Glomerular endothelial cell (primary cell): ENCODE data around the gene IGFLR1. TPM values are rescaled to one million over a fixed set of nuclear protein-coding genes. Genes with fewer than 3 reads are reported as not detected.
"Not testable (repeated sequence)": the region's sequence is repeated elsewhere in the genome, so short reads cannot be mapped to it uniquely, and the experiment has no call there.

Experiments
- DNase-seq: peaks from one replicate; pipeline ENCODE4 v3.0.0-alpha.2; 2011; ENCODE audit warnings: low read depth, low spot score; ENCODE audit errors: extremely low read depth
- total RNA-seq: library from RNA; depleted of rRNA; stranded (reverse); fragments of >200 nt; gene quantifications from 2 replicates; pipeline ENCODE4 v1.2.3, GENCODE V29; 2015

The IGFLR1 gene
- total RNA-seq, 1 donor from 2014 or later, result 3.2 TPM

DNA sequence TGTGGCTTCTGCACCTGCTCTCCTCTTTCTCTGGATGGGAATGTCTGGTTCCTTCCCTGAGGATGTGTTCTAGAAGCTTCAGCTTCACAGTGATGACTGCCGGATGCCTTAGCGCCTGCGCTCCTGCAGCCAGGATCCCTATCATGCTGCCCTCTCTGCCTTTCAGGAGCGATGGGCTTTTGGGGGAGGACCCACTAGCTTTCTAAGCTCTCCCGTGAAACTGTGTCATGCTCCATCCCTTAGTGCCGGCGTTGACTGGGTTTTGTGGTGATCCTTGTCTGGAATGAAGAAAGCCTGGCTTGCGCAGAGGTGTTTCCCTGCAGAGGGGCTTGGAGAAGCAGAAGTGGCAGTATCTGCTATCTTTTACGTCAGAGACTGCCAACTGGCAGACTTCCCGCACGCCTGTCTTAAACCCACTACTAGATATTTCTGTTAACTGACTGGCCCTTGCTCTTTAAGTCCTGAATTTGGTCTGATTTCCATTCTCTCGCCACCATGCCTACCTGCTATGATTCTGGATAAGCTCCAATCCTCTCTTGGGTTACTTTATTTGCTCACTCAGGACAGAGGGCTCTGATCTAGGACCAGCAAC lies 28.3 kb downstream of the IGFLR1 start:
- DNase-seq, result no peak

DNA sequence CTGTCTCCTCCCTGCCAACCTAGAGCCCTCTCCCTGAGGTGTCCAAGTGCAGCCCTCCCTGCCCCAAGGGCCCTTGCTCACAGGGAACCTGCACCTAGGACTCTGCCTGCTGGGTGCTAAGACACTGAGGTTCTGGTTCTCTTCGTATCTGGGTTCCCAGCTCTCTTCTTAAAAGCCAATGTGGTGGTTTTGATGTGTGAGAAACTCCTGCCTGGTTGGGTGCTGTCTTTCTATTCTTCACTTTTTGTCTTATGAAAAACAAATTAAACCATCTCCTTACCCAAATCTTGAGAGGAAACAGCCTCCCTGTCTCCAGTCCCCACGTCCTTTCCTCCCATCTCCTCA lies 28.8 kb downstream of the IGFLR1 start:
- no peak for DNase-seq

DNA sequence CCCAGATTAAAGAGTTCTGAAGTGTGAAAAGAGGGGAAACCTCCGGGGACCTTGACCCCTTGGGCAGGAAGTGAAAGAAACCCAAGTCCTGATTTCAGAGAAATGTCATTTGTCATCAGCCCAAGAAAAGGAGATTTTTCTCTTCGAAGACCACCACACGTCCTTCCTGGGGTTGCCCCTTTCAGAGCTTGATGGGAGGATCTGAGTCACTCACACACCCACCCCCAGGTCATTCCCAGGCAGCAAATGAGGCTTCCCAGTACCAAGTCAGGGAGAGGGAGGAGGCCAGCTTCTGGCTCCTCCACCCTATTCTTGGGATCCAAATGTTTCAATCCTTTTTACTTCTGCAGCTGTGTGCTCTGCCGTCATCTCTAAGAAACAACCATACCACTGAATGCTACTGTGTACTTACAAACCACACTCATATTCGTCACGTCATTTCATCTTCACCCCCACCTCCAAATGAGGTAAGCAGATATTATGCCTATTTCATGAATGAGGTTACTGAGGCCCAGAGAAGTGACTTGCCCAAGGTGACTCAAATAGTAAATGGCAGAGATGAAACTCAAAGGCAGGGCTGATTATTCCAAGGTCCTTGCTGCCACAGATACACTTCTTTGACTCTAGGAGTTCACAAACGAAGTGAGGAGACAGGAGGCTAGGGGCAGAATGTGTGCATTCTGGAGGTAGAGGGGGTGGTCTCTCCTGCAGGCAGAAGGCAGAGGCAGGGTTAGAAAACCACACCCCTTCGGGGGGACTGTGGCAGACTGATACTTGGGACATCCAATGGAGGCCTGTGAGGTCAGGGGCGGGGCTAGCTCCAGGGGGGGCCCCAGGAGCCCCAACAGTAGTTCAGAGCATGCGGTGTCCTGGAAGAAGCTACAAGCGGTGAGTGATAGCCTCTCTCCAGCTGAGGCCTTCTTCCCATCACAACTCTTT lies 29.4 kb downstream of the IGFLR1 start:
- no peak for DNase-seq

DNA sequence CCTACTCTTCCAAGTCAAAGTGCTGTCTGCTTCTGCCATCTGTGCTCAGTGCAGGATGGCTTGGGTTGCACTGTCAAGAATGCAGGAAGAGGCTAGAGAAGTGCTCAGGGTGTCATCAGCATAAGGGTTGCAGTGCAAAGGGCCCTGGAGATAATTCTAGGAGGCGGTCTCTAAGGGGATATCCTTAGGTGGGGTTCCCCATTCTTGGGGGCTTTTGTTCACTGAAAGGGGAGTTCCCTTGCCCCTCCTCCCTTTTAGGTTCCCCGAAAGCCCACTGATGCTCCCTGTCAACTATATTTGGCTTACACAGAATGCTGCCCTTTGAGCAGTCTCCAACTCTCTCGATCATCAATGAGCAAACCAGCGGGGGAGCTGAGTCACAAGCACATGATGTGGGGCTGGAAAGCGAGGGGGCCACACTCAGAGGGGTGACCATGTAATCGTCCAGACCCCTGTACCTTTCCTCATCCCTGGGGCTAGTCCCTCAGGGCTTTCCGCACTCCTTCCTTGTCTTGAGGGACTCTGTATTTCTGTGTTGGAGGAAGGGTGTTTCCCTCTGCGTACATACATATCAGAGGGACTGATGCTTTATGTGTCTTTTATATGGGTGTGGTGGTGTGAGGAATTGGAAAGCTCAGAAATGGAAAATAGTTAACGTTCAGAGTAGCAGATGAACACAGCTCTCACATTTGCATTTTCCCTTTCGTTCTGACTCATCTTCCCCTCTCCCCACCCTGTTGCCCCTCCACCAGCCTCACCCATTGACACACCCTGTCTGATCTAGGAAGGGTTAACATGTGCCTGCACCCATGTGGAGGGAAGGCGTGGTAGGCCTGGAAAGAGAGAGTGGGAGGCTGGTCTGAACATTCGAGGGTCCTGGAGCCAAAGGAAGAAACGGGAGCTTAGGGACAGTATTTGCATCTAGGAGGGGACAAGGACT lies 31.2 kb downstream of the IGFLR1 start:
- no peak for DNase-seq

DNA sequence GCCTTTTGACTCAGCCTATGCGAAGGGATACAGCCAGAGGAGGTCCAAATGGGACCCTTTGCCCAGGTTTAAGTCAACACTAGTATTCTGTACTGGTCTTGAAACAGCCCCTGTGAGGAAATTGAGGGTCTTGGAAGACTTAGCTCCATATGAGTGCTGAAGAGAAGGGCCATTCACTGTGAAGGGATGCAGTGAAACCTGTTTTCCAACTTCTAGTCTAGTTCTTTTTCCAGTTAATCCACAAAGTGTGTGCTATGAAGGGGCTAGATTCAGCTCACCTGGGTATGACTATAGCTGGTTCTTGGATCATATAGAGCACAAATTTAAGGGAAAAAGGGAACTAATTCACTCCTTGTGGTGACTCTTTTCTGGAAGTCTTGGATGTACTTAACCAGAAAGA lies 33.9 kb downstream of the IGFLR1 start:
- no peak for DNase-seq

DNA sequence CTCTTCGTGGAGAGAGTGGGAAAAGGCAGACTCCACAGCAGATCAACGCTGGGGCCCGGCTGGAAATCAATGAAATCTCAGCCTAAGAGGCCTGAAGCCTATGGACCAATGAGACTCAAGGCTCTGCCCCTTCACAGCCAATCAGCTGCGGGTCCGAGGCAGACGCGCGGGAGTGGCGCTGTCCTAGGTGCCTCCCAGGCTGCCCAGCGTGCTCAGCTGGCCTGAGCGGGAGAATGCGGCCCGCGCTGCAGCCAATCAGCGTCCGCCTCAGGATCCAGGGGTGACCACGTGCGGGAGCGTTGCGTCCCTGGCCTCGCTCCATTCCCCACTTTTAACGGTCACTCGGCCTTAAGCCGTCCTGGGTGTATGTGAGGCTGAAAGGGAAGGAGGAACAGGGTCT lies 38.0 kb downstream of the IGFLR1 start, which contains the start of gene ZBTB32:
Gene ZBTB32 (plus strand): TSS at position 341 of the 400 bp plus-strand sequence. CDS start 10,069 bp downstream, outside the sequence.
- no peak for DNase-seq

DNA sequence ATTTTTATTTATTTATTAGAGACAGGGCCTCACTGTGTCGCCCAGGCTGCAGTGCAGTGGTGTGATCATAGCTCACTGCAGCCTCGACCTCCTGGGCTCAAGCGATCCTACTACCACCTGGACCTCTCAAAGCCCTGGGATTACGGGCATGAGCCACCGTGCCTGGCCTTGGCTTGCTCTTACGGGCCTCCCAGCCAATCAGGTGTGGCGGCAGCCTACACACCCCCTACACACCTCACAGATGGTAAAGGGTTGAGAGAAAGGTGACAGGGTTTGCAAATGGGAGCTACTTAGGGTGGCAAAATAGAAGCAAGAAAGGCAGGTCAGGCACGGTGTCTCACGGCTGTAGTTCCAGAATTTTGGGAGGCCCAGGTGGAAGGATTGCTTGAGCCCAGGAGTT lies 38.9 kb downstream of the IGFLR1 start:
- DNase-seq, result no peak

DNA sequence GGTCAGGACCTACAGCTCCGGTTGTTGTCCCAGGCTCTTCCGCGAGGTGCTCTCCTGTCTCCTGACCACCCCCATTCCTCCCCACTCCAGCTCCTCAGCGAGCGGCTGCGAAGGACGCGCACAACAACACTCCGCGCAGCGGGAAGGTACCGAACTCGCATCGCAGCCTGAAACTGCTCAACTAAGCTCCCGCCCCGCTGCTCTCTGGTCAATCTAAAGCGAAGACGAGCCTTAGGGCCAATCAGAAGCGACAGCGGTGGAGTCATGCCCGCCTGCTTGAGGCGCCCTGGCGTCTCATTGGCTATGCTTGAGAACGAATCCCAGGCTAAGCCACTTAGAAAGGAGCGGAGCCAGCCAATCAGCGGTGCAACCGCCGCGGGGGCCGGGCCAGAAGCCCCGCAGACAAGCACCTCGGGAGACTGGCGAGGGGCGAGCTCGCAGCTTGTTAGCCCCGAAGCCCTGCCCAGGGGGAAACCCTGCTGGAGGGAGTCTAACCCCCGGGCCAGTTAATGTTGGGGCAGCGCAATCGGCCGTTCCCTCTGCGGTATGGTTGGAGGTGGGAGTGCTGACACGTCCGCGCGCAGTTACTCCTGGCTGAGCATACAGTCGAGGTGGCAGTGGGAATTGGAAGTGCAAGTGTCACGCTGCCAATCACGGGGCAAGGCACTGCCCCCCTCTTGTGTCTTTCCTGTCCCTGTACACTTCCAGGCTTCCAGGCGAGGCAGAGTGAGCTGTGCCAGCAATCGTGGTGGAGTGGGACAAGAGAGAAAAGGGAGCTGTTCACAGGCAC lies 39.8 kb downstream of the IGFLR1 start:
- DNase-seq, result peak; percentile 93

DNA sequence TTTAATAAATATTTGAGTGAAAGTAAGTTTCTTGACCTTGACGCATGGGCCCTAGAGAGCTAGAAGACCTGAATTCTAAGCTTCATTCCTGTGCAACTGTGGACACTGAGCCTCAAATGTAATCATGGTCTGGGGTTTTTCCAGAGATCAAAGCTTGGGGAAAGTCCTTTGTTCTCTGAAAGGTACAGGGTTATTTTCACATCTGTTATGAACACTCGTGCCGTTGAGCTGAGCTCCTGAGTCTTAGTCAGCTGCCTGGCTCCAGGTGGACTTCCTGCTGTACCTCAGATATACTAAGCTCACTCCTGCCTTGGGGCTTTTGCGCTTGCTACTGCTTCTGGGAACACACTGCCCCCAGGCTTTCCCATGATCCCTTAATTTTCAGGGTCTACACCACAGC lies 45.4 kb downstream of the IGFLR1 start:
- no peak for DNase-seq

DNA sequence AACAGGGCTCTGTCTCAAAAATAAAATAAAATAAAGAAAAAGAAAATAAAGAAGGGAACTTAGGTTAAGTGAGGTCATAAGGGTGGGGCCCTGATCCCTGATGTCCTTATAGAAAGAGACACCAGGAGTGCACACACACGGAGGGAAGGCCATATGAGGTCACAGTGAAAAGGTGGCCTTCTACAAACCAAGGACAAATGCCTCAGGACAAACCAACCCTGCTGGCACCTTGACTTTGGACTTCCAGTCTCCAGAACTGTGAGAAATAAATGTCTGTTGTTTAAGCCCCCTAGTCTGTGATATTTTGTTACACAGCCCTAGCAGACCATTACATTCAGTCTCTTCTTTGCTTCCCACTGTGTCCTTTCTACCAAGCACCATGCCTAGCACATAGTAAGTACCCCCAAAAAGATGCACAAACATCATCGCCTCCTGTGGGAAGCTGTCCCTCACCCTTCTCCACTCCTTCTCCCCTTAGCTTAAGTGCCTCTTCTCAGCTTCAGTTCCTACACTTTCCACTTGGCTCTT lies 46.3 kb downstream of the IGFLR1 start:
- DNase-seq, result no peak

DNA sequence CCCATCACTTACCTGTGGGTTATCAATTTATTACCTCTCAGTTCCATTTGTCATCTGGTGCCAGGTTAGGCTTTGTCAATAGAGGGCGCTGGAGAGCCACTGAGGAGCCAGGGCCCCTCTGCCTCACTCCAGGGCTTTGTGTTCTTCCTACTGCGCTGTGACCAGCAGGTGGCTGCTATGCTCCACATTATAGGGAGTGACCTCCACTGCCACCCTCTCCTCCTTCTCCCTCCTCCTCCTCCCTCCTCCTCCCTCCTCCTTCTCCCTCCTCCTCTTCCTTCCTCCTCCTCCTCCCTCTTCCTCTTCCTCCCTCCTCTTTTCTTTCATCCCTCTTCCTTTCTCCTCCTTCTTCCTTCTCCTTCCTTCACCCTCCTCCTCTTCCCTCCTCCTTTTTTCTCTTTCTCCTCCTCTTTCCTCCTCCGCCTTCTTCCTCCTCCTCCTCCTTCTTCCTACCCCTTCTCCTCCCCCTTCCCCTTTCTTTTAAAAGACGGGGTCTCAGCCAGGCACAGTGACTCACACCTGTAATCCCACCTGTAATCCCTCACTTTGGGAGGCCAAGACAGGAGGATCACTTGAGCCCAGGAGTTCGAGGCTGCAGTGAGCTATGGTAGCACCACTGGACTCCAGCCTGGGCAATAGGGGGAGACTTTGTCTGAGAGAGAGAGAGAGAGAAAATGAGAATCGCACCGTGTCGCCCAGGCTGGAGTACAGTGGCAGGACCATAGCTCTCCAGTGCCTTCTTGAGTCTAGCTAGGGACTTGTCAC lies 48.2 kb downstream of the IGFLR1 start:
- DNase-seq, result peak; percentile 42

DNA sequence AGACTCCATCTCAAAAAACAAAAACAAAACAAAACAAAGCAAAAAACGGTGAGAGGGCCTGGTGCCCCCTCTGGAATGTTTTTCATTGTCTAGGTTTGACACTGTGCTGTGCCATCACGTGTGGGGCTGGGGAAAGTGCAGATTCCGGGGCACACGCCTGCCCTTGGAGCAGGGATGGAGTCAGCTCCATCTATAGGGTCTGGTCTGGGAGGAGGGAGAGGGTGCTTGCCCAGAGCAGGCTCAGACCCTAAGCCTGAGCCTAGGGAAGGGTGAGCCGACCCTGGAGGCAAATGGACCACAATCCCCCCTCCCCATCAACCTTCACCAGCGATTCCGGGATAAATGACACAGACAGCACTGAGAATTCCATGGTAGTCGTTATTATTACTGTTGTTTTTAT lies 48.8 kb downstream of the IGFLR1 start:
- DNase-seq, result no peak

DNA sequence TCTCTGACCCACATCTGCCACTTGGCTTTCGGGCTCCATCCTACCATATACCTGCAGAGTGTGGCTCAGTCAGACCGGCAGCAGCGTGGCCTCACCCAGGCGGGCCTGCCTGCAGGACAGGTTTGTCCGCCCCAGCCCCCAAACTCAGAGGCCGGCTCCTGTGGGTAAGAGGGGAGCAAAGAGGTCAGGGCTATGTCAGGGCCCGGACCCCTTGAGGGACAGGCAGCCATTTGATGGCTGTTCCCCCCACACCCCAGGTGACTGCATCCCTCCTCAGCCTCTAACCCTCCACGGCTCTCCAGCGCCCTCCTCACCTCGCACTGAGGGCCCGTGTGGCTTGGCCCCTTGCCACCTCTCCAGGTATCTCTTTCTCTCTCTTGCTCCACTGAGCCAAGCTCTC lies 50.2 kb downstream of the IGFLR1 start:
- no peak for DNase-seq

DNA sequence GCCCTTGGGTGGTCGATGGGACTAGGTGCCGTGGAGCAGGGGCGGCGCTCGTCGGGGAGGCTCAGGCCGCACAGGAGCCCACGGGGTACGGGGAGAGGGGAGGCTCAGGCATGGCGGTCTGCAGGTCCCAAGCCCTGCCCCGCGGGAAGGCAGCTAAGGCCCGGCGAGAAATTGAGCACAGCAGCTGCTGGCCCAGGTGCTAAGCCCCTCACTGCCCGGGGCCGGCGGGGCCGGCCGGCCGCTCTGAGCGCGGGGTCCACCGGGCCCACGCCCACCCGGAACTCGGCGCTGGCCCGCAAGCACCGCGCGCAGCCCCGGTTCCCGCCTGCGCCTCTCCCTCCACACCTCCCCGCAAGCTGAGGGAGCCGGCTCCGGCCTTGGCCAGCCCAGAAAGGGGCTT lies 51.1 kb downstream of the IGFLR1 start:
- DNase-seq, result not testable (repeated sequence)

DNA sequence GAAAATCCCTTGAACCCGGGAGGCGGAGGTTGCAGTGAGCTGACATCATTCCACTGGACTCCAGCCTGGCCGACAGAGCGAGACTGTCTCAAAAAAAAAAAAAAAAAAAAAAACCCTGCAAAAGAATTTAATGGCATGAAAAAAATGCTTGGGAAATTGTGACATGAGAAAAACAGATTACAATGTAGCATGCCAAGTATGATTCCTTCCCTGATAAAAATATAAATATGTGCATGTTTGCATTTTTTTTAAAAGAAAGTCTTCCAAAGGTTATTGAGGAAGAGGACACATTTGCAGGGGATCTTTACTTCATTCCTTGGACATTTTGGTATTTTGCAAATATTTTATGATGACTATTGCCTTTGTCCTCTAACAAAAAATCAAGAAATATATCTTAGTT lies 52.4 kb downstream of the IGFLR1 start:
- DNase-seq, result no peak
